ENCODE results near the gene SCN4A.

SCN4A gene

GRCh38 chr17:63955232-63955631, 17.5 kb downstream of the SCN4A start:
- no peaks in the 10 kb centered on the region for H3K4me1 ChIP-seq (ENCODE audit: insufficient read depth, poor library complexity, severe bottlenecking)
- H3K27ac ChIP-seq (ENCODE audit: poor library complexity, severe bottlenecking), result no peak overlapping the region
- ATAC-seq (ENCODE audit: low read depth) (no peak), DNase-seq (ENCODE audit: low spot score) (no peak)
- no peaks in the 10 kb centered on the region for H3K27me3 ChIP-seq (ENCODE audit: insufficient read depth, poor library complexity, severe bottlenecking)
- no peak overlapping the region for H3K4me3 ChIP-seq (ENCODE audit: severe bottlenecking)
- no peak for TF ChIP-seq CTCF (IDR thresholded peaks at IDR 0.05; ENCODE audit: poor library complexity, severe bottlenecking)
- H3K36me3 ChIP-seq (ENCODE audit: low read depth), result no peaks in the 10 kb centered on the region
- no peaks in the 10 kb centered on the region for H3K9me3 ChIP-seq (ENCODE audit: severe bottlenecking)

GRCh38 chr17:63954402-63955063, 18.2 kb downstream of the SCN4A start:
- H3K4me1 ChIP-seq (ENCODE audit: insufficient read depth, poor library complexity, severe bottlenecking), result no peaks in the 10 kb centered on the region
- no peak overlapping the region for H3K27ac ChIP-seq (ENCODE audit: poor library complexity, severe bottlenecking)
- no peaks in the 10 kb centered on the region for H3K27me3 ChIP-seq (ENCODE audit: insufficient read depth, poor library complexity, severe bottlenecking)
- no peak overlapping the region for H3K4me3 ChIP-seq (ENCODE audit: severe bottlenecking)
- H3K36me3 ChIP-seq (ENCODE audit: low read depth), result no peaks in the 10 kb centered on the region
- no peak for TF ChIP-seq CTCF (IDR thresholded peaks at IDR 0.05; ENCODE audit: poor library complexity, severe bottlenecking)
- ATAC-seq (ENCODE audit: low read depth) (no peak), DNase-seq (ENCODE audit: low spot score) (no peak)
- no peaks in the 10 kb centered on the region for H3K9me3 ChIP-seq (ENCODE audit: severe bottlenecking)

GRCh38 chr17:63950940-63951907, 21.5 kb downstream of the SCN4A start:
- no peaks in the 10 kb centered on the region for H3K4me1 ChIP-seq (ENCODE audit: insufficient read depth, poor library complexity, severe bottlenecking)
- no peak overlapping the region for H3K27ac ChIP-seq (ENCODE audit: poor library complexity, severe bottlenecking)
- peak; percentile 62 for TF ChIP-seq CTCF (IDR thresholded peaks at IDR 0.05; ENCODE audit: poor library complexity, severe bottlenecking)
- ATAC-seq (ENCODE audit: low read depth) (peak; percentile 60), DNase-seq (ENCODE audit: low spot score) (no peak)
- H3K27me3 ChIP-seq (ENCODE audit: insufficient read depth, poor library complexity, severe bottlenecking), result no peaks in the 10 kb centered on the region
- no peaks in the 10 kb centered on the region for H3K36me3 ChIP-seq (ENCODE audit: low read depth)
- no peak overlapping the region for H3K4me3 ChIP-seq (ENCODE audit: severe bottlenecking)
- no peaks in the 10 kb centered on the region for H3K9me3 ChIP-seq (ENCODE audit: severe bottlenecking)

GRCh38 chr17:63949576-63950250, 23.0 kb downstream of the SCN4A start:
- no peaks in the 10 kb centered on the region for H3K27me3 ChIP-seq (ENCODE audit: insufficient read depth, poor library complexity, severe bottlenecking)
- no peak for TF ChIP-seq CTCF (IDR thresholded peaks at IDR 0.05; ENCODE audit: poor library complexity, severe bottlenecking)
- no peaks in the 10 kb centered on the region for H3K9me3 ChIP-seq (ENCODE audit: severe bottlenecking)
- H3K4me3 ChIP-seq (ENCODE audit: severe bottlenecking), result no peak overlapping the region
- ATAC-seq (ENCODE audit: low read depth) (no peak), DNase-seq (ENCODE audit: low spot score) (no peak)
- no peak overlapping the region for H3K27ac ChIP-seq (ENCODE audit: poor library complexity, severe bottlenecking)
- no peaks in the 10 kb centered on the region for H3K4me1 ChIP-seq (ENCODE audit: insufficient read depth, poor library complexity, severe bottlenecking)
- H3K36me3 ChIP-seq (ENCODE audit: low read depth), result no peaks in the 10 kb centered on the region

Data from RWPE2 (cell line).